IgD-negative memory B cell (primary cell): Measurements from ENCODE around the gene LPO. TPM values are rescaled to one million over a fixed set of nuclear protein-coding genes. Genes with fewer than 3 reads are reported as not detected.

Source experiments
- H3K27ac Mint-ChIP-seq, 3 donors: one replicate each; pipeline ENCODE4 v1.8.0; 2020 to 2022; ENCODE audit warnings: mild to moderate bottlenecking in 3 of 3, mixed read lengths in 3 of 3, moderate library complexity in 1 of 3
- H3K27me3 Mint-ChIP-seq: one replicate; pipeline ENCODE4 v1.8.0; 2021; ENCODE audit warnings: mixed read lengths
- H3K36me3 Mint-ChIP-seq: one replicate; pipeline ENCODE4 v1.8.0; 2020; ENCODE audit warnings: mild to moderate bottlenecking, mixed read lengths
- H3K4me1 Mint-ChIP-seq, 3 donors: one replicate each; pipeline ENCODE4 v1.8.0; 2020 to 2022; ENCODE audit warnings: mixed read lengths in 3 of 3, mild to moderate bottlenecking in 1 of 3
- H3K4me3 Mint-ChIP-seq, 4 donors: one replicate each; pipeline ENCODE4 v1.8.0; 2020 to 2022; ENCODE audit warnings: mild to moderate bottlenecking in 4 of 4, mixed read lengths in 4 of 4, moderate library complexity in 3 of 4
- H3K9me3 Mint-ChIP-seq, 3 donors: one replicate each; pipeline ENCODE4 v1.8.0; 2020 to 2021; ENCODE audit warnings: mixed read lengths in 3 of 3, mild to moderate bottlenecking in 1 of 3
- polyA plus RNA-seq: library from polyadenylated mRNA; unstranded; fragments of 300-500 nt; fragmentation: Illumina TruSeq; gene quantifications from one replicate; pipeline ENCODE4 v1.2.3, GENCODE V29; 2021

The LPO gene
- polyA plus RNA-seq, 1 donor from 2014 or later: not detected

DNA sequence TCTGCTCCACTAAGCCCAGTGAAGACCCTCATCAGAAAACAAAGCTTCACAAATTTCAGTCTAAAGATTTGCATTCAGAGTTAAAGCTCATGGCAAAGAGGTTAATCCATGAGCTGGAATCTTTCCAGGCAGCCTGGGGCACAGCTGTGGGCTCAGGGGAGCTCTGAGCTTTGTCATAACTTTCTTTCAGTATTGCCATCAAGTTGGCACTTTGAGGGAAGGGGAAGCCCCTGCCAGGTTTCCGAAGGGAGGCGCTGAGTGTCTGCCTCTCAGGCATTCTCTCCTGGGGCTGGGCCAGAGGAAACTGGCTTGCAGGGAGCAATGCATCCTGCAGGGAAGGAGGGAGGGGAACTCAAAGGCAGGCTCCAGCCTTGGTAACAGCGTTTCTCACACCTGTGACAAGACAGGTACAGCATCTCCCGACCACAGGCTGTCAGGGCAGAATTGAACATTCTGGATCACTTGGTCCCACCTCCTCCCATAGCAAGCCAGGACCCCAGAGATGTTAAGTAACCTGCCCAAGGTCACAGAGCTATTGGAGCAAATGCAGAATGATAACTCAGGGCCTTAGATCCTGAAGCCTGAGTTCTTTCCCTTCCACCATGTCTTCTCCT, 3.9 kb downstream of the LPO start:
- no peak overlapping the region for H3K4me3 Mint-ChIP-seq
- peaks cover 24% of the 10 kb centered on the region for H3K27me3 Mint-ChIP-seq
- H3K36me3 Mint-ChIP-seq: peaks cover 2% of the 10 kb centered on the region
- no peak overlapping the region for H3K27ac Mint-ChIP-seq
- H3K9me3 Mint-ChIP-seq: peaks cover 0 to 2% (median 0%) of the 10 kb centered on the region in 3 donors
- H3K4me1 Mint-ChIP-seq: peaks cover 0 to 4% (median 0%) of the 10 kb centered on the region in 3 donors

DNA sequence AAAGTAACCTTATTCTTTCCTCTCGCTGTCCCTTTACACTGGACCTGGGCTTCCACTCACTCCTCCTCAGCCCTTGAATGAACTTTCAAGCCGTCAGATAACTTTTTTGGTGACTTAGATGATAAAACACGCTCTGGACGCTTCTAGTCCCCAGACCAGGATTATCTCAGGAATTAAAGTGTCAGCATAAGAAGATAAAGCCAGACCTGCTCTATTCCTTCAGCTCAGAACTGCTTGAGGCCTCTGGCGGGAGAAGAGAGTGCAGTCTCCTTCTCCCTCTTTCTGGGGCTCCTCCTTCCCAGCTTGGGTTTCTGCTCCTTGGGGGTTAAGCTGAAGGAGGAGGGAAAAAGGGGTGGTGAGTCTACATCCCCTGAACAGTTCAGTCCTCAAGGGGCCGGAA, 6.6 kb downstream of the LPO start:
- H3K27ac Mint-ChIP-seq: no peak overlapping the region
- H3K27me3 Mint-ChIP-seq: peaks cover 28% of the 10 kb centered on the region
- H3K4me1 Mint-ChIP-seq: peaks cover 2 to 5% (median 4%) of the 10 kb centered on the region in 3 donors
- peaks cover 0 to 2% (median 0%) of the 10 kb centered on the region in 3 donors for H3K9me3 Mint-ChIP-seq
- H3K4me3 Mint-ChIP-seq: no peak overlapping the region
- peaks cover 2% of the 10 kb centered on the region for H3K36me3 Mint-ChIP-seq

DNA sequence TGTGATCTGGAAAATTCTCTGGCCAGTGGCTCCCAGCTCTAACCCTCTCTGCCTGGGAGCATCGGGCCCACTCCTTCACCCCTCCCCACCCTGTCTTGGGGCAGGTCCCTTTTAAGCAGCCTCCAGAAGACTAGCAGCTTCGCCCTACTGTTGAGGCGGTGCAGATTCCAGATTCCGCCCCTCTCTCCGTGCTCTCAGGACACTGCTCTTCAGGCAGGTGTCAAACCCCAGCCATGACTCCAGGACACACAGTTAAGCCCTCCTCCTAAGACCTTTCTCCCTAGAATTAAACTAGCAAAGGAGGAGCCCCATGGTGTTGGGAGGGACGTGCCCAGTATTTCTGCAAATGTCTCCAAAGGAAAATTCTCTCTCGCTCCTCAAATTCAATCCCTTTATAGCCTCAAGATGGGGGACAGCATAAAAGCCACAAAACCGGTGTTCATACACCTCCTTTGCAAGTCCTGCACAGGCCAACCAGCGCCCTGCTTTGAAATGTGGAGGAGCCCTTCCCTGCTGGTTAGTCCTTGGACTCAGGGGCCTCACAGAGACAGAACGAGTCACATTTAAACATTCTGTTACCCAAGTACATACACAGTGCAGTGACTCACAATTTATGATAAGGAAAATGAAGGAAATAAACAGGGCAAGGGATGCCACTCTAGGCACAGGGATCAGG, 7.2 kb downstream of the LPO start:
- peak overlapping the region in 1 of 4 donors; percentile 31 for H3K4me3 Mint-ChIP-seq
- peaks cover 0 to 2% (median 0%) of the 10 kb centered on the region in 3 donors for H3K9me3 Mint-ChIP-seq
- peaks cover 2 to 9% (median 4%) of the 10 kb centered on the region in 3 donors for H3K4me1 Mint-ChIP-seq
- peaks cover 25% of the 10 kb centered on the region for H3K27me3 Mint-ChIP-seq
- H3K36me3 Mint-ChIP-seq: peaks cover 4% of the 10 kb centered on the region
- H3K27ac Mint-ChIP-seq: no peak overlapping the region

DNA sequence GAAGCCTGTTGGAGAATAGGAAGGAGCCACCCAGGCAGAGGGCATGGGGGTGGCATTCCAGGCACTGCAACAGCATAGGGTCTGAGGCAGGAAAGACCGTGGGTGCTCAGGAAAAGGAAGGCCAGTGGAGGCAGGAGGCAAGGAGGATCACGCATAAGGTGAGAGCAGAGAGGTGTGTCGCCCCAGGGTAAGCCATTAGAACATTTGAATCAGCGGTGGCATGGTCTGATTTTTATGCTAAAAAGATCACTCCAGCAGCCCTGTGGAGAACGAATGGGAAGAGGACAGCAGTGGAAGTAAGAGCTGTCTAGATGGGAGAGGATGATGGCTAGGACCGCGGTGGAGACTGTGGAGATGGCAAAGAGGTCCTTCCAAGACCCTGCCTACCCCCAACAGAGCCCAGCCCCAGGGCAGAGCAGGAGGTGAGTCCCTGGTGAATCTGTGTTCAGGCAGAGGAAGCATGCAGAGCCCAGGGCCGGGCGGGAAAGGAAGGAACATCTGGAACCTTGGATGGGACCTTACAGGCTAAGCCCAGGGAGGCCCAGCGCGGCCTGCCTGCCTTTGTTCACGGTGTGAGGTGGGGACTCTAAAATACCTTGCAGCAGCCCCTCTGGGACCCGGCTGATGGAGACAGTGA, 7.8 kb downstream of the LPO start:
- peaks cover 0 to 2% (median 0%) of the 10 kb centered on the region in 3 donors for H3K9me3 Mint-ChIP-seq
- H3K36me3 Mint-ChIP-seq: peaks cover 4% of the 10 kb centered on the region
- peak overlapping the region in 1 of 4 donors; percentile 31 for H3K4me3 Mint-ChIP-seq
- H3K27ac Mint-ChIP-seq: no peak overlapping the region
- peaks cover 2 to 9% (median 4%) of the 10 kb centered on the region in 3 donors for H3K4me1 Mint-ChIP-seq
- peaks cover 24% of the 10 kb centered on the region for H3K27me3 Mint-ChIP-seq

DNA sequence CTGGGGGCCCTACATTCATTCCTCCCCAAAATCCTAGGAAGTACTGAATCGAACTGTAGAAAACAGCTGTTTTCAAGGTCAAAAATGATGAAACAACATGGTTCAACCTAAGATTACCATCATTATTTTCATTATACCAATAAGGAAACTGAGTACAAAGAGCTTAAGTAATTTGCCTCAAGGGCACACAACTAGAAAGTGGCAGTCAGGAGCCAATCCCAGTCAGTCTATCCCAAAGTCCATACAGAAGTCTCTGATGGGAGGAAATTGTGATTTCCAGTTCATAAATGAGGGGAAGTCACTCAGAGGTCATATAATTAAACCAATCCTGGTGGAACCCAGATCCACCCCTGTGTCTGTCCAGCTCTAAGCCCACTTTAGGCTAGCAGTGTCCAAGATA, 8.4 kb downstream of the LPO start:
- peaks cover 3 to 9% (median 4%) of the 10 kb centered on the region in 3 donors for H3K4me1 Mint-ChIP-seq
- H3K36me3 Mint-ChIP-seq: peaks cover 4% of the 10 kb centered on the region
- no peak overlapping the region for H3K27ac Mint-ChIP-seq
- peaks cover 20% of the 10 kb centered on the region for H3K27me3 Mint-ChIP-seq
- peaks cover 0 to 2% (median 0%) of the 10 kb centered on the region in 3 donors for H3K9me3 Mint-ChIP-seq
- H3K4me3 Mint-ChIP-seq: no peak overlapping the region

DNA sequence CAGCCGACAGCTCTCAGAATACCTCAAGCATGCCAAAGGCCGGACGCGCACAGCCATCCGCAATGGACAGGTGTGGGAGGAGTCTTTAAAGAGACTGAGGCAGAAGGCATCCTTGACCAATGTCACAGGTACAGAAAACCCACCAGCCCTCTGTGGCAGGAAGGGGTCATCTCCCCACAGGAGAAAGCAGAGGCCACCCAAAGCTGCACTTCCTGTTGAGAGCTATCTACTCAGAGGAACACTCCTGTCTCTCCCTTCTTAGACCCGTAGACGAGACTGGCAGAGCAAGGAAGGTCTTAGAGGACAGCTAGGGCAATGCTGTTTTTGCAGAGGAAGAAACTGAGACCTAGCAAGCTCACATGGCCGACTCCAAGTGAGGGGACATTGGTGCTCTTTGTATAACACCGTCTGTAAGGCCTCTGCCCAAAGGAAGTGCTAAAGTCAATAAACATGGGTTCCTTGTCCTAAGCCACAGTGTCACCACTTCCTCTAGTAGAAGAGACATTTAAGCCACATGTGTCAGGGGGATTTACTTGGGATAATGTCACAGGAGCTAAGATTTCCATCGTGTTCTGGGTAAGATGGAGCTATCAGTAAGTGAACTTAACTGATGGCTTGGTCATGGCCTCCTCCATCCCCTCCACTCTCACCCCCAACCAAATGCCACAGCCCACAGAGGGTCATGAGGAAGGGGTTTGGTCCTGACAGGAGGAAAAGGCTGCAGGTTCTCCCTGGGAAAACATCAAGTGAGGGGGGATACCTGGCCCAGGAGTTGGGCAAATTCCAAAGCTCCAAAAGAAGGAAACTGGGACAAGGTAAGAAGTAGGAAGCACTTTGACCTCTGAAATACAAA, 9.4 kb downstream of the LPO start:
- Mint-ChIP-seq H3K9me3 (peaks cover 0 to 2% (median 0%) of the 10 kb centered on the region in 3 donors), H3K36me3 (peaks cover 4% of the 10 kb centered on the region), H3K27me3 (peaks cover 17% of the 10 kb centered on the region), H3K27ac (no peak overlapping the region), H3K4me3 (no peak overlapping the region), H3K4me1 (peaks cover 4 to 9% (median 4%) of the 10 kb centered on the region in 3 donors)

DNA sequence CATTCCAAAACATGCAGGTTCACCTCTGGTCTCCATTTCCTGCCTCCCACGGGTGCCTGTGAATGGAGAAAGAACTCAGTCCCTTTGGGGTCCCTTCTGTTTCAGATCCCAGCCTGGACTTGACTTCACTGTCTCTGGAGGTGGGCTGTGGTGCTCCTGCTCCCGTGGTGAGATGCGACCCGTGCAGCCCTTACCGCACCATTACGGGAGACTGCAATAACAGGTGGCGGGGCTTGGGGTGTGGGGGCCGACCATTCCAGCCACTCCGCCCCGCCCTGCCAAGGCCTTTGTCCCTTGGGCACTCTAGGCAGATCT, 10.5 kb downstream of the LPO start:
- Mint-ChIP-seq H3K4me3 (peak overlapping the region in 3 of 4 donors; percentile 49 to 89 (median 82)), H3K4me1 (peaks cover 4 to 9% (median 7%) of the 10 kb centered on the region in 3 donors), H3K36me3 (peaks cover 2% of the 10 kb centered on the region), H3K27me3 (peaks cover 14% of the 10 kb centered on the region), H3K27ac (no peak overlapping the region), H3K9me3 (peaks cover 0 to 2% (median 0%) of the 10 kb centered on the region in 3 donors)

DNA sequence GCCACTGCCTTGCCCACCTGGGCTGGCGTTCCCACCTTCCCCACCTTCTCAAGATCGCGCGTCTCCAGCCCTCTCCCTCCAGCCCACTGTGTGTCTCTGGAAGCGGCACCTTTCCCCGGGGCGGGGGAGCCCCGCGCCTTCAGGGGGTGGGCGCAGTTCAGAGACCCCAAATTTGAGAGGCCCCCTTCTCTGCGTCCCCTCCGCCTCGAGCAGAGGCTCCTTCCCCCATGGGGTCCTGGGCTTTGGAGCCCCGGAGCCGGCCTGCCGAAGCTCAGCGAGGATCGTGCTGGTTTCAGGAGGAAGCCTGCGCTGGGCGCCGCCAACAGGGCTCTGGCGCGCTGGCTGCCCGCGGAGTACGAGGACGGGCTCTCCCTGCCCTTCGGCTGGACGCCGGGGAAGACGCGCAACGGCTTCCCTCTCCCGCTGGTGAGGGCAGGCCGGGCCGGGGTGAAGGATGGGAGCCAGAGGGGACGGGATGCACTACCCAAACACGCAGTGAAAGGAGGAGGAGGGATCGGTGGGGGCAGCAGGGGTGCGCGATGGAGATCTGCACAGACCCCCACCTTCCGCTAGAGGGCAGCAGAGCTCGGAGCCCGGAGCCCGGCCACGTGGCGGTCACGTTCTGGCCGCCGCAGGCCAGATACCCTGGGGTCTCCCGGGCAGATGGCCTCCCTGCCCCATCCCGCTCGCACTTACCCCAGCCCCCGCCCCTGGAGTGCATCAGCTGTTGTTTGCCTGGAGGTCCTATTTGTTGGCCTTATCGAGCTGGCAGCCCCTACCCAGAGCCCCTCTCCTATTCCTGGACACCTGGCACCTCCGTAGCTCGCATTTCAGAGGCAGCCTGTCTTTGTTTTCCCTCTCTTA, 11.1 kb downstream of the LPO start:
- Mint-ChIP-seq H3K9me3 (peaks cover 0 to 2% (median 0%) of the 10 kb centered on the region in 3 donors), H3K27me3 (peaks cover 9% of the 10 kb centered on the region), H3K4me1 (peaks cover 4 to 9% (median 7%) of the 10 kb centered on the region in 3 donors), H3K4me3 (peak overlapping the region; percentile 60 to 90 (median 86)), H3K36me3 (peaks cover 2% of the 10 kb centered on the region), H3K27ac (no peak overlapping the region)

DNA sequence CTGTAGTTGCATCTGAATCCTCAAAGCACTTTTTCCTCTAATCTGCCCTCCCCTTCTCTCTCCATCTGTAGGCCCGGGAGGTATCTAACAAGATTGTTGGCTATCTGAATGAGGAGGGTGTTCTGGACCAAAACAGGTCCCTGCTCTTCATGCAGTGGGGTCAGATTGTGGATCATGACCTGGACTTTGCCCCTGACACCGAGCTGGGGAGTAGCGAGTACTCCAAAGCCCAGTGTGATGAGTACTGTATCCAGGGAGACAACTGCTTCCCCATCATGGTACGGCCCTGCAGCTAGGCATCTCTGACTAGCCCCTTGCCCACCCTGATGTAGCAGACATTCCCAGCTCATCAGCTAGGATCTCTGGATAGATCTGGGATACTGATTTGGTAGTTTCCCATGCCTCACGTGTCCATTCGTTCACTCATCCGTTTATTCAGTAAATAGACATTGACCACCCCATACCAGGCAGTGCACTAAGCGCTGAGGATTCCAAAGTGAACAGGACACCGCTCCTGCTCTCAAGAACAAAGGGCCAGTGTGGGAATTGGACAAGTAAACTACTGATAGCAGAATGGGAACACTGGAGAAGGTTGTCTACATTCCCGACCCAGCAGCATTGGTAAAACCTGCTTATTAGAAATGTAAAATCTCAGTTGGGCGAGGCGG, 12.1 kb downstream of the LPO start:
- H3K27me3 Mint-ChIP-seq: peaks cover 14% of the 10 kb centered on the region
- H3K27ac Mint-ChIP-seq: no peak overlapping the region
- H3K4me3 Mint-ChIP-seq: peak overlapping the region in 2 of 4 donors; percentile 27 to 89
- peaks cover 4 to 9% (median 7%) of the 10 kb centered on the region in 3 donors for H3K4me1 Mint-ChIP-seq
- H3K9me3 Mint-ChIP-seq: peaks cover 0 to 2% (median 0%) of the 10 kb centered on the region in 3 donors
- peaks cover 2% of the 10 kb centered on the region for H3K36me3 Mint-ChIP-seq

DNA sequence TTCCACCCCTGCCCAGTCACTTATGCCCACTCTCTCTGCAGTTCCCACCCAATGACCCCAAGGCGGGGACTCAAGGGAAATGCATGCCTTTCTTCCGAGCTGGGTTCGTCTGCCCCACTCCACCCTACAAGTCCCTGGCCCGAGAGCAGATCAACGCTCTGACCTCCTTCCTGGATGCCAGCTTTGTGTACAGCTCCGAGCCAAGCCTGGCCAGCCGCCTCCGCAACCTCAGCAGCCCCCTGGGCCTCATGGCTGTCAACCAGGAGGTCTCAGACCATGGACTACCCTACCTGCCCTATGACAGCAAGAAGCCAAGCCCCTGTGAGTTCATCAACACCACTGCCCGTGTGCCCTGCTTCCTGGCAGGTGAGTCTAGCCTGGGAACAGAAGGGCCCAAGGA, 13.8 kb downstream of the LPO start:
- Mint-ChIP-seq H3K9me3 (no peaks in the 10 kb centered on the region), H3K36me3 (peaks cover 2% of the 10 kb centered on the region), H3K27me3 (peaks cover 10% of the 10 kb centered on the region), H3K4me3 (no peak overlapping the region), H3K4me1 (peaks cover 3 to 9% (median 6%) of the 10 kb centered on the region in 3 donors), H3K27ac (no peak overlapping the region)

DNA sequence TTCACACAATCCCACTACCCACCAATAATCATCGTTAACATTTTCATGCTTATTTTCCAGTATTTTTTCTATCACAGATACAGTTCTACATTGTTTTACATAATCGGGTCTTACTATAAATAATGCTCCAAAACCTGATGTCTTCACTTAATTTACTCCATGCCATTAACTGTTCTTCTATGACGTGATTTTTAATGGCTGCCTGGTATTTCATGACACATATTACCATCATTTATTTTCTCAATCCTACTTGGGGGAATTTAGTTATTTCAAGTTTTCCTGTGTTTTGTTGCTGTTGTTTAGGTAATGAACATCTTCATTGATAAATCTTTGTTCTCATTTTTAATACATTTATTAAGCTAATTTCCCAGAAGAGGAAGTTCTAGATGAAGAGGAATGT, 14.7 kb downstream of the LPO start:
- Mint-ChIP-seq H3K4me1 (peaks cover 3 to 4% (median 3%) of the 10 kb centered on the region in 3 donors), H3K9me3 (no peaks in the 10 kb centered on the region), H3K36me3 (peaks cover 2% of the 10 kb centered on the region), H3K27me3 (peaks cover 13% of the 10 kb centered on the region), H3K27ac (no peak overlapping the region), H3K4me3 (no peak overlapping the region)

DNA sequence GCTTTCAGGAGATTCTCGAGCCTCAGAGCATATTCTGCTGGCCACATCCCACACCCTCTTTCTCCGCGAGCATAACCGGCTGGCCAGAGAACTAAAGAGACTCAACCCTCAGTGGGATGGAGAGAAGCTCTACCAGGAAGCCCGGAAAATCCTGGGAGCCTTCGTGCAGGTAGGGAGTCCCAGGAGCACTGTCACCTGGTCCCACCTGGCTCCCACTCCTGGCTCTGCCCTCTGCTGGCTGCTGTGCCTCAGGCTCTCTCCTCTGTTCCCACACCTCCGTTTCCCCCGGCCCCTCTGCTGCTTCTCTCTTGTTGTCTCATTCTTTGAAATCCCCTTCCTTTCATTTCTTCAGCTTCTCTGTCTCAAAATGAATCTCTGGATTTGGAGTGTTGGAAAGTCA, 16.4 kb downstream of the LPO start:
- Mint-ChIP-seq H3K27me3 (peaks cover 10% of the 10 kb centered on the region), H3K4me3 (no peak overlapping the region), H3K36me3 (peaks cover 2% of the 10 kb centered on the region)

DNA sequence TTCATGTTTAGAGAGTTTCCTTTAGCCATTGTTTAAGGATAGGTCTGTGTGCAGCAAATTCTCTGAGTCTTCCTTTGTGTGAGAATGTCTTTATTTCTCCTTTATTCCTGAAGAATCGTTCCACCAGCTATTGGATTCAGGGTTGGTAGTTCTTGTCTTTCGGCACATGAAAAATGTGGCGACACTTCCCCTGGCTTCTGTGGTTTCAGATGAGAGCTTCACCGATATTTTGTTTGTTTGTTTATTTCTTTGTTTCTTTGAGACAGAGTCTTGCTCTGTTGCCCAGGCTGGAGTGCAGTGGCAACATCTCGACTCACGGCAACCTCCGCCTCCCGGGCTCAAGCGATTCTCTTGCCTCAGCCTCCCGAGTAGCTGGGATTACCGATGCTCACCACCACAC, 23.8 kb downstream of the LPO start:
- Mint-ChIP-seq H3K27me3 (peaks cover 44% of the 10 kb centered on the region), H3K9me3 (peaks cover 0 to 2% (median 0%) of the 10 kb centered on the region in 3 donors), H3K36me3 (peaks cover 2% of the 10 kb centered on the region), H3K4me3 (no peak overlapping the region), H3K4me1 (no peaks in the 10 kb centered on the region), H3K27ac (no peak overlapping the region)

More for the DNA sequence above, 16.4 kb downstream of the LPO start:
- Mint-ChIP-seq H3K27ac (no peak overlapping the region), H3K4me1 (peaks cover 3 to 4% (median 3%) of the 10 kb centered on the region in 3 donors), H3K9me3 (no peaks in the 10 kb centered on the region)
